ENCODE results near the gene TMPRSS6.
A peak's percentile ranks its signal among the peaks of the same experiment; 100 is the strongest.

The TMPRSS6 gene

DNA sequence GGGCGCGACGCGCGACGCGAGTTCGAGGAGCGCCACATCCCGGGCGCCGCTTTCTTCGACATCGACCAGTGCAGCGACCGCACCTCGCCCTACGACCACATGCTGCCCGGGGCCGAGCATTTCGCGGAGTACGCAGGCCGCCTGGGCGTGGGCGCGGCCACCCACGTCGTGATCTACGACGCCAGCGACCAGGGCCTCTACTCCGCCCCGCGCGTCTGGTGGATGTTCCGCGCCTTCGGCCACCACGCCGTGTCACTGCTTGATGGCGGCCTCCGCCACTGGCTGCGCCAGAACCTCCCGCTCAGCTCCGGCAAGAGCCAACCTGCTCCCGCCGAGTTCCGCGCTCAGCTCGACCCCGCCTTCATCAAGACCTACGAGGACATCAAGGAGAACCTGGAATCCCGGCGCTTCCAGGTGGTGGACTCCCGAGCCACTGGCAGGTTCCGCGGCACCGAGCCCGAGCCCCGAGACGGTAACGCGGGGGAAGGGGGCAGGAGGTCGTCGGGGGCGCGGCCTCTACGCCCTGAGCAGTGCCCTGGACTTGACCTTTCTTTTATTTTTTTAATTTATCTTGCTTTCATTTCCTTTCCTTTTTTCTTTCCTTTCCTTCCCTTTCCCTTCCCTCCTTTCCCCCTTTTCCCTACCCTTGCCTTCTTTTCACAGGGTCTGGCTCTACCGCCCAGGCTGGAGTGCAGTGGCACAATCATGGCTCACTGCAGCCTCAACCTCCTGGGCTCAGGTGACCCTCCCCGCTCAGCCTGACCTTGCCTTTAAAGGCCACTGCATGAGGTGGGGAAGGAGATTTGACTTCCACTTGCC lies 85.0 kb downstream of the TMPRSS6 start:
- no peak for DNase-seq

DNA sequence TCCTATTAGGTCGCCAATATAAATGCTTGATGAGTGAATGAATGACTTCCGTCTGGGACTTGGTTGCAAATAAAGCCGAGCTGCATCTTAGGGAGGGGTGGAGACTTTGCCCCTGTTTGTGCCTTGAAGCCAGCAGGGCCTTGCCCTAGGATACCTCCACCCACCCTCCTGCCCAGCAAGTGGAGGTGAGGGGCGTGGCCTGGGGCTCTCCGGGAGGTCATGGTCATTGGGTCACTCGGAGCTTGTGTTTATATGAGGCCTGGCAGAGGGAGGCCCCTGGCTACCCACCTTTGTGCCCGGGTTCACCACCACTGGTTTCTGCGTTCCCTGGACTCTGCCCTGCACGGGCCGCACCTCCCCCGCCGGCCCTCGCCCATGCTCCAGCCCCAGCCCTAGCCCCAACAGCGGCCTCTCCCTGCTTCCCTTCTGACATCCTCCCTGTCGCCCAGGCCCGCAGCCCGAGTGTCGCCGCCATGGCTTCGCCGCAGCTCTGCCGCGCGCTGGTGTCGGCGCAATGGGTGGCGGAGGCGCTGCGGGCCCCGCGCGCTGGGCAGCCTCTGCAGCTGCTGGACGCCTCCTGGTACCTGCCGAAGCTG lies 85.7 kb downstream of the TMPRSS6 start:
- DNase-seq: no peak

DNA sequence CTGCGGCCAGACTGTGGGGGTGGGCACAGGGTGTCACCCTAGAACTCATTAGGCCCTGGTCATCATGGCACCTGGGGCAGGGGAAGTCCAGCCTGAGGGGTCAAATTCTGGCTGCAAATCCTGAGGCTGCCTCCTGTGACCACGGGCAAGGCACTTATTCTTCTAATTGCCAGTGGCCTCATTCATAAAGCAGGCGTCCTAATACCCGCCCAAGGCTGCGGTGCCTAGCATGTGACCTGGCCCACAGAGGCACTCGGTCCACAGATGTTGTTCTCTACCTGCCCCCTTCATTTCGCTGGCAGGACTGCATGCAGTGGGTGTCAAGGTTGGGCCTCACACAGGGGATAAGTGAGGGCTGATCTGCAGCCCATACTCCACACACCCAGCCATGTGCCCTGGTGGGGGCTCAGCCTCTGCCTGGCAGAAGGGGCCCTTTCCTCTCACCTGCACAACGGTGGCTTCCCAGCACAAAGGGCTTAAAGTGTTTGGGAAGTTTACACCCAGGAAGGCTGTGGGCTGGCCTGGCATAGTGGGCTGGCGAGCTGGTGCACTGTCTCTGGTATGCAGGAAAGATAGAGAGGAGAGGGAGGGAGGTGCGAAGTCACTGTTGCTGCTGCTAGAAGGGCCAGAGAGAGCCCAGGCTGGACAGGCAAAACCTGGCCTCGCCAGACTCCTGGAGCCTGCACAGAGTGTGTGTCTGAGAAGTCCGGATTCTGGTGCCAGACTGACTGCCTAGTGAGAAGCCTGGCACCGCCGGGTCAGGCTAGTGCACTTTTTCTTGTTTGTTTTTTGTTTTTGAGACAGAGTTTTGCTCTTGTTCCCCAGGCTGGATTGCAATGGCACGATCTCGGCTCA lies 86.8 kb downstream of the TMPRSS6 start:
- no peak for DNase-seq

DNA sequence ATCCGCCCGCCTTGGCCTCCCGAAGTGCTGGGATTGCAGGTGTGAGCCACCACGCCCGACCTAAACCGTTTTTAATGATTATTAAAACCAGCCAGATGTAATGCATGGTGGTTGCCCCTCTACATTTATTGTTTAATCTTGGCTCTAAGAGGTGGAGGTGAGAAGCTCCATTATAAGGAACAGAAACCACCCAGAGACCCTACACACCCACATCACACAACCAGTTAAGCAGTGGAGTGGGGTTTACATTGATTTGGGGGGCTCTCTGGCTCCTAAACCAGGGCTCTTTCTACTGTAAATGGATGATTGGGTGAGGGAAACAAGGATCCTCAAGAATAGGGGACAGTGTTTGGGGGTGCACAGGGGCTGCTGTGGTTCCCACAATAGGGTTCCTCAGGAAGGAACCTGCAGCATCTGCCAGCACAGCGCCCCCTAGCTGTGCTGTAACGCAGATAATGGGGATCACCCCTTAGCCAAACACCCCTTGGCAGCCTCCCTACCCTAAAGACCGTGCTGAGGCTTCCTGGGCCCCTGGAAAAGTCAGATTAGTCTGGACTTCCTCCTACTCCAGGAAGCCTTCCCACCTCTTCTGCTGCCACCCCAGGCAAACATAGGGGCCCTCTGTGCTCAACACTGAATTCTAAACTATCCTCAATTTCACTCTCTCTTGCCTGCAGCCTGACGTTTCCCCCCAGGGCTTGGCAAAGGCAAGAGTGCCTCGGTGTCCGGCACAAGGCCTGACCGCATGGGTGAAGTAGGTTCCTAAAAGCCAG lies 87.6 kb downstream of the TMPRSS6 start:
- DNase-seq: peak; percentile 34

DNA sequence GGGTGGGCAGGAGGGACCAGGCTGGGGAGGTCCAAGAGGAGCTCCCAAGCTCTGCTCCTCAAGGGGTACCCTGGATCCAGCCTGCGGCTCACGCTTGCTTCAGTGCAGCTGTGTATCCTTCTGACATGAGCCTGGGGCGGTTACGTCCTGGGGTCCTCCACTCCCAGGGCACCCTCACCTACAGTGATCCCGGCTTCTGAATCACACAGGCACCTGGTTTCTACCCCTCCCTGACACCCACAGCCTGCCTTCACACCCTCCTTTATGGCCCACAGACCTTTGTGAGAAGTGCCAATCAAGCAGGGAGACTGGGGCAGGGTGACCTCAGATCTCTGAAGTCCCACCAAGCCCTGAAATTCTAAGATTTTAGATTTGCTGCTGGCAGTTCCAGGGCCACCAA lies 88.5 kb downstream of the TMPRSS6 start:
- no peak for DNase-seq

DNA sequence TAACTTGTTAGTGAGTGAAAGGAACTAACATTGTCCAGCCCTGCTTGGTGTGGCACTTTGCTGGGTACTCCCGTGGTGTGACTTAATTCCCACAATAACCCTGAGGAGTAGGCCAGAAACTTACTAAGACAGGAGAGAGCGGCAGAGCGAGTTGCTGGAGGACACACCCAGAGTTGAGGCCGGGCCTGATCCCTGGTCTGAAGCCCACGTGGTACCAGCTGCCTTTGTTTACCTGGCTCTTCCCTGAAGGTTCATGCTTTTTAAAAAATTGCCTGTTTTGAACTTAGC lies 89.4 kb downstream of the TMPRSS6 start:
- no peak for DNase-seq

DNA sequence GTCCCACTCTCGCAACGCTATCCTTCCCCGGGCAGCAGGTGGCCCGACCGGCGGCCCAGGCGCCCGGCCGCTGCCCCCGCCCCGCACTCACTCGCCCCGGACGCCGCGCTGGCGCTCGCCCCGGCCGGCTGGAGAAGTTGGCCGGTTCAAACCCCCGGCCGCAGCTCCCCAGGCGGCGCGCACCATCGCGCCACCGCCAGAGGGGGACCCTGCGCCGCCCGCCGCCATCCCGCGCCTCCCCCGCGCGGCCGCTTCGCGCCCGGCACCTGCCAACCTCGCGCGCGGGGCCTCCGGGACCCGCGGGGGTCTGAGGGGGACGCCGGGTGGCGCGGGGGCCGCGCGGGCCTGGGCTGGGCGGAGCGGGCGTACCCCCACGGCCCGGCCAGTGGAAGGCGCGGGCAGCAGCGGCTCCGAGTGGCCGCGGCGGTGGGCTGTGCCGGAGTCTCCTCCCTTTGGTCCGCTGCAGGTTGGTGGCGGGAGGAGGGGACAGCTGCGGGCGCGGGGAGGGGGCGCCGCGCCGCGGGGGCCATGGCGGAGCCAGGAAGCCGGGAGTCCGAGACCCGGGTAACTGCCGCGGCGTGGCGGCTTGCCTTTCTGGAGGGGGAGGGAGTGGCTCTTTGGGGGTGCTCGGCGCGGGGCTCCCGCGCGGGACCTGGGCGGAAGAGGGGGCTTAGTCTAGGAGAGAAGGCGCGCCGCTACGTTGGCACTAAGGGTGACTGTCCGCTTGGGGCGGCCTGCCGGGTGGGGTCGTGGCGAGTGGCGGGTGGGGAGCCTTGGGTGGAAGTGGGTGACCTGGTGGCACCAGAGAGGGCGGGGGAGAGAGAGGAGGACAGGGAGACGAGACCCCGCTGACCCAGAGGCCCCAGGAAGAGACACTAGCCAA lies 90.0 kb downstream of the TMPRSS6 start, which contains the start of the genes MPST and TST:
TSS of gene MPST (plus strand) at position 434 of the 883 bp plus-strand sequence. CDS start at position 529, 95 bp downstream.
TSS of gene TST (minus strand) at position 139 of the 883 bp plus-strand sequence. CDS start 715 bp downstream, outside the sequence.
- DNase-seq: peak; percentile 9

DNA sequence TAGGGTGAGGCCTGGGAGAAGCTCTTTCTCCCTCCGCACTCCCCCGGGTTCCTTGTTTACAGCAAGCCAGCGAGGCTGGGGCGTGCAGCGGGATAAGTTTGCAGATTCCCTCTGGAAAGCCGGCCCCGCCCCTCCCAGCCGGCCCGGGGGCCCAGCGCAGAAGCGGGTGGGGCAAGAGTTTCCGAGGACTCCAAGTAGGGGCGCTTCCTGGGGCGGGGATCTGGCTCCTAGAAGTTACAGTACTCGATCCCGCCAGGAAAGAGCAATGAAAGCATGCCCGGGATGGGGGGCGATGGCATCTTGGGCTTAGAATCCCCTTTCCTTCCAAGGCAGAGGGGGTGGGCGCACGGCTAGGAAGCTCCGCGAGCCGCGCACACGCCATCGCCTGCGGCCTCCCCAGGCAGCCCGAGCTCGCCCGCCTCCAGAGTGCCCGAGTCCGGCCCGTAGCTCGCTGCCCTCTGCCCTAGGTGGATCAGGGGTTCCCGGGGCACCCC lies 90.7 kb downstream of the TMPRSS6 start:
- DNase-seq: no peak

DNA sequence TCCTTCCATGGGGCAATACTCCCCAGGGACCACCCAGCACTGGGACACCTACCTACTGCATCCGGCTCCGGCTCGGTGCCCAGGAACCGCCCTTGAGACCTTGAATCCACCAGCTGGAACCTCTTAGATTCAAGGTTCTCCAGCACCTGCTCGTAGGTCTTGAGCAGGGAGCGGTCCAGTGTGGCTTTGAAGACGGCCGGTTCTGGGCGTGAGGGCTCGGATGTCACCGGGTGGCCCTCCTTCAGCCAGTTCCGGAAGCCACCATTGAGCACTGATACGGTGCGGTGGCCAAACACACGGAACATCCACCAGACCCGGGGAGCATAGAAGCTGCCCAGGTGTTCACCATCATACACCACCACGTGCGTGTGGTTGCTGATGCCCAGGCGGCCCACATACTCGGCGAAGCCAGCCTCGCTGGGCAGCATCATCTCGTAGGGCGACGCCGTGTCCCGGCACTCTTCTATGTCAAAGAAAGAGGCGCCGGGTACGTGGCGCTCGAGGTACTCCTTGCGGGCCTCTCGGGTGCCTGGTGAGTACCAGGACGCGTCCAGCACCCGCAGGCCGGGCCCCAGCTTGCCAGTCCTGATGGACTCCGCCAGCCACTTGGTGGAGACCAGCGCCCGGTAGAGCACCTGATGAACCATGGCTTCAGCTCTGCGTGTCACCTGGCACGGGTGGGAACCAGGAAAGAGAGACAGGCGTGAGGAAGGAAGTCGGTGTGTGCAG lies 91.3 kb downstream of the TMPRSS6 start:
- DNase-seq: no peak

DNA sequence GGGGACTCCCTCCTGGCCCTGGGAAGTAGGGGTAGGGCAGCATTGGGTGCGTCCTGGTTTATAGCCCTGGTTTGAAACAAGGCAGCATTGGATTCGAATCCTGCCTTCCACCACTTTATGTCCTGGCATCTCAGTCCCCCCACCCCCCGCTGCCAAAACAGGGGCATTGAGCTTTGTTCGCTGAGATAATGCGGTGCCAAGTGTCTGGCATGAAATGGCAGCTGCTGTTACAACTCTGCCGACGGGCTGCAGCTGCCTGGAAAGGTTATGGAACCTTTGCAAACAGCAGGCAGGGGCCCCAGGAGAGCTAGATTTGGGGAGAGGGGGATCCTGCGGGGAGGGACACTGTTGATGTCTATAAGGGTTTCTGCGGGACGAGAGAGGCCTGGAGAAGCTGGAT lies 92.2 kb downstream of the TMPRSS6 start:
- DNase-seq: no peak

DNA sequence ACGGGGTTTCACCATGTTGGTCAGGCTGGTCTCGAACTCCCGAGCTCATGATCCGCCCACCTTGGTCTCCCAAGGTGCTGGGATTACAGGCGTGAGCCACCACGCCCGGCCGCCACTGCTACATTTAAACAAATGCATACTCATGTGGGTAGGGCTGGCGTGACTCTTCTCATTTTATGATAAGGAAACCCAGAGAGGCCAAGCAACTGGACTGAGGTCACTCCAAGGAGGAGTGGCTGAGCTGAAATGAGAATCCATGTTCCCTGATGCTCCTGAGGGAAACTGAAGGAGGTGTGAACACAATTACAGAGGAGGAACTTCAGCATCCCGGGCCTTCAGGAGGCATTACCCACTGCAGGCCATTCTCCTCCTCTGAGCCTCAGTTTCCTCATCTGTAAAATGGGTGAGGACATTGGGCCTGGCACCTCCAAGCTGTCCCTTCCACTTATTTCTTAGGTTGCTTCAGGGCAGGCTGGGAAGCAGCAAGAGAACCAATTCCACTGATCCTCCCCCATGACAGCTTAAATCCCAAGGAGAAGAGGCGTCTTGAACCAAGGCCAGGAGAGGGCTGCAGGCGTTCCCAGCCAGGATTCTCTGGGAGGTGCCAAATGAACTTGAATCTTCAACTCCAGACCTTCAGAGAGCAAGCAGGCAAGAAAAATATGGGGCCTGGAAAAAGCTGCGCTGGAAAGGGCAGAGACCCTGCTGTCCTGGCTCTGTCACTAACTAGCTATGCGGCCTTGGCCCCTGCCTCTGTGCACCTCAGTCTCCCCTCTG lies 93.2 kb downstream of the TMPRSS6 start:
- no peak for DNase-seq

DNA sequence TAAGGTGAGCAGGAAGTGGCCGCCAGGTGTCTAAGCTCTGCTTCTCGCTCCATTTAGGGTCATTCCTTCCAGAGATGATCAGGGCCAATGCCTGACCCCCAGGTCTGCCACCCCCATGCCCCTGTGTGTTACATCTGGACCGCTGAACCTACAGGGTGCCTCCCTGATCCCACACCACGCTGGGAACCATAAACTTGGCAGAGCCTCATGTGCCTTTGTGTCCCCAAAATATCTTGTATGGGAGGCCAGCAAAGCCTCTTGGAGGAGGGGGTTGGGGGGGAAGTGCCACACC lies 94.0 kb downstream of the TMPRSS6 start:
- no peak for DNase-seq
